Dedifferentiated amniotic fluid mesenchymal stem cell (primary cell): ENCODE results near the gene PPP4R4.
"Not testable (repeated sequence)": the region's sequence is repeated elsewhere in the genome, so short reads cannot be mapped to it uniquely, and the experiment has no call there.

Experiments used
- DNase-seq: peaks from one replicate; pipeline ENCODE4 v3.0.0-alpha.2; 2016; ENCODE audit errors: extremely low spot score

PPP4R4 gene

DNA sequence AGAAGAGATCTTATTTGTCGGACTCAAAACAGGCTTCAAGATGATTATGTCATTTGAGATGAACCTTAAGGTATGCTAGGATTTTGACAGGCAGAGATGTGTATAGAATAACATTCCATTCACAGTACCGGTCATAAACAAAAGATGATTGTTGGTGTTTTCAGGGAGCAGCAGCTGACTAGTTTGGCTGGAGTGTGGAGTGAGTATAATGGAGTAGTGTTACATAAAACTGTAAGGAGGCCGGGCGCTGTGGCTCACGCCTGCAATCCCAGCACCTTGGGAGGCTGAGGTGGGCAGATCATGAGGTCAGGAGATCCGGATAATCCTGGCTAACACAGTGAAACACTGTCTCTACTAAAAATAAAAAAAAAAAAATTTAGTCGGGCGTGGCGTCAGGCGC, 95.0 kb downstream of the PPP4R4 start:
- DNase-seq: no peak

DNA sequence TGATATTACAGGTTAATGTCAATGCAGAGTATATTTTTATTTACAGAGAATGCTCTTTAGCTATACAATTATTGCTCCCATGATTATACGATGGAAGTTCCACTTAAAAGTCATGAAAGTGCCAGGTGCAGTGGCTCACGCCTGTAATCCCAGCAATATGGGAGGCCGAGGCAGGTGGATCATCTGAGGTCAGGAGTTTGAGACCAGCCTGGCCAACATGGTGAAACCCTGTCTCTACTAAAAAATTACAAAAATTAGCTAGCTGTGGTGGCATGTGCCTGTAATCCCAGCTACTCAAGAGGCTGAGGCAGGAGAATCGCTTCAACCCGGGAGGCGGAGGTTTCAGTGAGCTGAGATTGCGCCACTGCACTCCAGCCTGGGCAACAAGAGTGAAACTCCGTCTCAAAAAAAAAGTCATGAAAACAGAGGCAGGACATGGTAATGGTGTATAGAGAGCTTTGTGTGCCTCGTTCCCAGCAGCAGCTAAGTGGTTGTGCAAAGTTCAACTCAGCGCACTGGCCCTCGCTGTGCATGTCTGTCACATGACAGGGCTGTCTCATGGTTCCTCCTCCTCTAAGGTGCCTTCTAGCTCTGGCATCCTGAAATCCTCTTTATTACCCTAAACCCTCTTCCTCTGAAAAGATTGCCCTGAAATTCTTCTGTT, 102.9 kb downstream of the PPP4R4 start:
- DNase-seq: not testable (repeated sequence)

- DNase-seq: no peak
Measured at GRCh38 chr14:94278731-94279130, 104.6 kb downstream of the PPP4R4 start.

DNA sequence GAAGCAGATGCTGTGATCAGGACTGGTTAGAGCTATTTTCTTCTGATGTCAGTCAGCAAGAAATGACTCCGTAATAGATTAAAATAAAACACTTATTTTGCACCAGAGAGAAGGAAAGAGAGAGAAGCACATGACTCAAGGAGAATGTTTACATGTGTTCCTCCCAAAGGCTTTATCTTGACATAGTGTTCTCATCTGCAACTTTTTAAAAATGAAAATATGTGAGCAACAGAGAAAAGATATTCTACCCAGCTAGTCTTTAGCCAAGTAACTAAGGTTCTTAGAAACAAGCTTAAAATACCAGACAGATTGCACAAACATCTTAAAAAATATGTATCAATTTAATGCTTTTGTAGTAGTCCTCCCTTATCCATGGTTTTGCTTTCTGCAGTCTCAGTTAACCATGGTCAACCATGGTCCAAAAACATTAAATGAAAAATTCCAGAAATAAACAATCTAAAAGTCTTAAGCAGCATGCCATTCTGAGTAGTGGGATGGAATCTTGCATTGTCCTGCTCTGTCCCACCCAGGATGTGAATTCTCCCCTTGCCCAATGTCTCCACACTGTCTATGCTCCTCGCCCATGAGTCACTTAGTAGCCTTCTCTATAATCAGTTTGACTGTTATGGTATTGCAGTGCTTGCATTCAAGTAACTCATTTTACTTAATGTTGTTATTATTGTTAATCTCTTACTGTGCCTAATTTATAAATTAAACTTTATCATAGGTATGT, 109.0 kb downstream of the PPP4R4 start:
- DNase-seq: peak; percentile 35

DNA sequence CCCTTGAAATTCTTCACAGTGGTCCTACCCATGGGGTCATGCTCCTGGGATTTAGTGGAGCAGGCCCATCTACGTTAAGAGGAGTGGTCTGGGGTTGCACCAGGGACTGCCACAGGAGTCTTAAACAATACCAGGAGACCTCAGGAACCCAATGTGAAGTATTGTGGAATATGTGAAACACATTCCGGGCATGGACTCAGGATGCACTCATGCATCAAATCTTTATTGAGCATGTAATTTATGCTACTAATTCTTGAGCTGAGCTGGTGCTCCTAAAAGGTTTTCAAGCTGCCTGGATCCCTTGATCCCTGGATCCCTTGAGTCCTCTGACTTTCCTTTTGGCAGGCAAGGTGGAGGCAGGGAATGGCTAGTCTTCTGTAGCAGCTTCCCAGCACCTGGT, 110.1 kb downstream of the PPP4R4 start:
- DNase-seq: no peak

DNA sequence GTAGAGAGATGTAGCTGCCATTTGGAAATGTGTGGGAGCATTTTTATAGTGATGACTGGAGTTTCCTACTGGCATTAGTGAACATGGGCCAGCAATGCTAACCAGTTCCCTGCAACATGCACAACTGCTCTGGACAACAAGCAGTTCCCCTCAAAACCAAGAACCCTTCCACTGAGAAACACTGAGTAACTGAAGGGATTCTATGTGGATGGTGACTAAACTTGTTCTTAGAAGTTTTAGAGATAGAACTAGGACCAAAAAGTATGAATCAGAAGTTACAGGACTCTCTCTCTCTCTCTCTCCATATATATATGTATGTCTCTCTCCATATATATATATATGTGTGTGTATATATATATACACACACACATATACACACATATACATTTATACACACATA, 111.0 kb downstream of the PPP4R4 start:
- no peak for DNase-seq

- no peak for DNase-seq
Measured at GRCh38 chr14:94288610-94289465, 114.7 kb downstream of the PPP4R4 start.

DNA sequence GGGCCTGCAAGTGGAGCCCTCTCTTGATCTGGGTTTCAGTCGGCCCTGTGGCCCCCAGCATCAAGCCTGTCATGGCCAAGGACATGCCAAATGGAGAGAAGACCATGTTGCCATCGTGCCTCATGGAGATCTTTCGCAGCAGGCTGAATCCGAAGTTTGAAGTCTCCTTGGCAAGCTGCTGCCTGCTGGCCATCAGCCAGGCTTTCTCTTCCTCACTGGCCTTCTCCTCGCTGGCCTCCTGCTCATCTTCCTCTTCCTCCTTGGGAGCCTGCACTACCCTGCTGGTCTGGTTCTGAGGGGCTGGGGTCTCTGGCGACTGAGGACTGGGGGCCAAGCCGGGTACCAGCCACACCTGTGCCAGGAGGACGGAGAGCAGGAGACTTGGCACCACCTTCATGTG, 116.1 kb downstream of the PPP4R4 start:
- no peak for DNase-seq

GRCh38 chr14:94291159-94291905, 117.2 kb downstream of the PPP4R4 start:
- no peak for DNase-seq

DNA sequence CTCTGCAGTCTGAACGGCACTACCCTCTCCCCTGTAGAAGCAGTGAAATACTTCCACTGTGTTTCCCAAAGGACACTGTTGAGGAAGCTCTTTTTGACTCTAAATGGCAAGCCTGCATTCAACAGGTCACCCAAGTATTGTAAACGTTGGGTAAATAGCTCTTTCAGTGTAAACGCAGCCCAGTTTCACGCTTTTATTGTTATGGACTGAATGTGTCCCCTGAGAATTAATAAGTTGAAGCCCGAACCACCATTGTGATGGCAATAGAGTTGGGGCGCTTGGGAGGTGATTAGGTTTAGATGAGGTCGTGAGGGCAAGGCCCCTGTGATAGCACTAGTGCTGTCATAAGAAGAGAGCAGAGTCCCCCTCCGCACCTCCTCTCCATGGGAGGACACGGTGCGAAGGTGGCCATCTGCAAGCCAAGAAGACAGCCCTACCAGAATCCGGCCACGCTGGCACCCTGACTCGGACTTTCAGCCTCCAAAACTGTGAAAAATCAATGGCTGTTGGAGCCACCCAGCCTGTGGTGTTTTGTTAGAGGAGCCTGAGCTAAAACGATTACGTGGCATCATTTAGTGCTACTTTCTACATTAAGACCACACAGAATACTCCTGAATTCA, 117.9 kb downstream of the PPP4R4 start:
- DNase-seq: no peak

DNA sequence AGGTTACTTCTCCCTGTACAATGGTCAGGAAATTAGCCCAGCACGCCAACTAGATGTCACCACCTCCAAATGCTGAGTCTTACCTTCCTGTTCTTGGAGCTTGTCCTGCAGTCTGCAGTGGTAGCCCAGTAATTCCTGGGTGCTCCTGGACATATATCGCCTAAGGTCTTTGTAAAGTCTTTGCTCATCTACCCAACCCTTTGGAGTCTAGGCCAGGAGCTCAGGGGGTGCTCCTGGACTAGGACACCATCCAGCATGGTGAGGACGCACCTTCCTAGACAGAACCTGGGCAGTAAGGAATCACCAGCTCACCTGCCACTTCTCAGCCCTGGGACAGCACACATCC, 118.4 kb downstream of the PPP4R4 start:
- DNase-seq: no peak

- DNase-seq: no peak
Measured at GRCh38 chr14:94292872-94293577, 118.9 kb downstream of the PPP4R4 start, which contains the start of gene SERPINA10. SERPINA10 (minus strand) TSS chr14:94293268; CDS start chr14:94290593, 2,675 bp downstream.

DNA sequence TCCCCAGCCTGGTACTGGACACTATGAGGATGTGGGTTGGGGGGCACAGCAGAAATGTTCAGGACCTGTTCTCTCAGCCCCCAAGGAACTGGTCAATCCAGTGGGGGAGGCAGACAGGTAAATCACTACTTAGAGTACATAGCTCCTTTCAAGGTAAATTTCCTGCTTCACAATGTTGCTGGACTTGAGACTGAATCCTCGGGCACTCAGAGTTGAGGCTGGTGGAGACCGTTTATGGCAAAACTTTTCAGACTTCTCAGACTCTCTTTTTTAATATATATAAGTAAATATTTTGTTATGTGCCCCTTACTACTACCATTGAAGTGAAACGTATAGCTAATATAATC, 119.4 kb downstream of the PPP4R4 start:
- no peak for DNase-seq

GRCh38 chr14:94295360-94296180, 121.4 kb downstream of the PPP4R4 start:
- no peak for DNase-seq

- DNase-seq: not testable (repeated sequence)
Measured at GRCh38 chr14:94296181-94296545, 122.0 kb downstream of the PPP4R4 start.

GRCh38 chr14:94298130-94298529, 124.0 kb downstream of the PPP4R4 start:
- DNase-seq: no peak

DNA sequence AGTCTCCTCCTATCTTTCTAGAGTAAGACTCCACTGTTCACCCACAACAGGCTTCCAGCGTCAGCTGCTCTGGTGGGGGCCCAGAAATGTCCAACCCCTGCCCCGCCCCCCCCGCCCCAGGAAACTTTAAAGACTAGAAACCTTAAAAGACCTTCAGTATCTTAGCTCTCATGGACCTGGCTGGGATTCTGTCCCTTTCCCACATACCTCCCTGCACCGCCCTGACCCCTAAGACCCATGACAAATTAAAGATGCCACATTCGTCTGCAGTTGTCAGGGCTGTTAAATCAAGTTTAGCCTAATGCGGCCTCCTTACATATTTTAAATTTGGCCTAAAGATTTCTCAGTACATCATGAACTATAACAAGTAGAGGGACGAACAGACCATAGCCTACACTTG, 129.0 kb downstream of the PPP4R4 start:
- no peak for DNase-seq

DNA sequence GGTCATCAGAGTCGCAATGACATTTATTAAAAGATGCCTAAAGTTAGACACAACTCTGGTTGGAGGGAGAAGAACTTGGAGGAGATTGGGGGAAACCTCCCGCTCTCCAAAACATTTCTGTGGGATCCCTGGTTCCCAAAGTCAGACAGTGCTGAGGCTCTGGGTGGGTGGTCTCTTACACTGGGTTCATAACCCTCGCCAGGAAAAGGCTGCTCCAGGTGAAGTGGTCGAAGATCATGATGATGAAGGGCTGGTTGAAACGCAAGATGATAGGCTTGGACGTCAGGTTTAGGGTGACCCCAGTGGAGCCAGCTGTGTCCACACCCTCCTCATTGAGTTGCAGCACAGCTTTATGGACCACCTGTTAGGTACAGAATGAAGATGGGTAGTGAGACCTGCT, 130.1 kb downstream of the PPP4R4 start:
- no peak for DNase-seq

DNA sequence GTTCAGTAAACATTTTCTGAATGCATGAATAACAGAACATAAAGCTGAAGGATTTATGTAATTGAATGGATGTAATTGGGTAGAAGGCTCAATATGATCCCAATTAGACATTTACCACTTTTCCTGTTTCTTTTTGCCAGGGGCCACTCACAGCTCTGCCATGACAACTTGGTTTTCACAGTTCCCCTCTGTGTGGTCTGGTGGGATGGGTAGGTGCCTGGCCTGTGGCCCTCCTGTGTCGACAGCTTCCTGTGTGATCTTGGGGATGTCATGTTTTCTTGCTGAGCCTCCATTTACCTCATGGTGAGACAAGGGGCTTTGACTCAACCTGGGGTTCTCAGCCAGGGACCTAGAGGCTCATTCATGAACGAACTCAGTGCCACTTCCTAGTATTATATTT, 131.5 kb downstream of the PPP4R4 start:
- DNase-seq: no peak
